Stimulated activated CD4-positive, alpha-beta T cell treated with anti-CD3 and anti-CD28 coated beads, Interleukin-12 subunit alpha, Interleukin-12 subunit beta, amount 100 ng/mL, for 48 hours (primary cell): ENCODE measurements around the gene ARHGDIG.
"Not testable (repeated sequence)": the region's sequence is repeated elsewhere in the genome, so short reads cannot be mapped to it uniquely, and the experiment has no call there.

Experiments used
- DNase-seq, 3 donors: peaks; one replicate each; pipeline ENCODE4 v3.0.0-alpha.2; 2020; ENCODE audit warnings: low read depth in 2 of 3, low spot score in 1 of 3

Gene ARHGDIG

GRCh38 chr16:263944-264343, 16.4 kb upstream of the ARHGDIG start:
- DNase-seq = no peak

GRCh38 chr16:264440-264951, 15.9 kb upstream of the ARHGDIG start:
- DNase-seq = no peak

- no peak for DNase-seq
These were observed 15.3 kb upstream of the ARHGDIG start for GRCh38 chr16:265002-265529.

- no peak for DNase-seq
These were observed 14.7 kb upstream of the ARHGDIG start for GRCh38 chr16:265711-266110.

- no peak for DNase-seq
These were observed 13.9 kb upstream of the ARHGDIG start for GRCh38 chr16:266258-267164.

- not testable (repeated sequence) for DNase-seq
These were observed 12.8 kb upstream of the ARHGDIG start for GRCh38 chr16:267562-267961.

- DNase-seq = no peak
These were observed 12.0 kb upstream of the ARHGDIG start for GRCh38 chr16:268141-269053.

- DNase-seq = no peak
These were observed 11.2 kb upstream of the ARHGDIG start for GRCh38 chr16:269061-269796.

- no peak for DNase-seq
These were observed 9.8 kb upstream of the ARHGDIG start for GRCh38 chr16:270381-271255.

- DNase-seq = no peak
These were observed 7.5 kb upstream of the ARHGDIG start for GRCh38 chr16:272633-273546.

GRCh38 chr16:273547-274421, 6.6 kb upstream of the ARHGDIG start:
- no peak for DNase-seq

- DNase-seq = no peak
These were observed 5.2 kb upstream of the ARHGDIG start for GRCh38 chr16:275041-275641.

GRCh38 chr16:275786-276232, 4.6 kb upstream of the ARHGDIG start, which contains the start of gene RGS11:
TSS of gene RGS11 (minus strand) at chr16:275944. CDS start at chr16:275911, 33 bp downstream.
- no peak for DNase-seq

- no peak for DNase-seq
These were observed 3.8 kb upstream of the ARHGDIG start for GRCh38 chr16:276426-277077.

- DNase-seq = peak in 1 of 3 donors; percentile 11
These were observed 1.5 kb upstream of the ARHGDIG start for GRCh38 chr16:278863-279366.

GRCh38 chr16:279531-279930, 860 bp upstream of the ARHGDIG start:
- no peak for DNase-seq
